K562 (cell line): ENCODE results near the gene AMOT.

Experiments used
- EP300 ChIP-seq: IDR thresholded peaks from 2 replicates; pipeline ENCODE4 v1.6.1; 2012; ENCODE audit warnings: low read length, improper control_type of control experiment
- FOXM1 ChIP-seq, 2 experiments: fragments of 450-650 bp in 1 of 2; sonication (generic) in 1 of 2; formaldehyde crosslinking in 1 of 2; IDR thresholded peaks; 2 replicates each; pipeline versions ENCODE4 v1.6.1 to v1.9.0; 2017 to 2022; ENCODE audit warnings: low read depth in 2 of 2, mild to moderate bottlenecking in 2 of 2, missing genetic modification reagents in 1 of 2, moderate library complexity in 1 of 2
- HDAC6 ChIP-seq: IDR thresholded peaks from 2 replicates; pipeline ENCODE4 v1.6.1; 2012; ENCODE audit warnings: low read depth, mild to moderate bottlenecking, control low read depth, inconsistent platforms, low read length, moderate library complexity
- KLF1 ChIP-seq: fragments of 450-650 bp; IDR thresholded peaks from 2 replicates; pipeline ENCODE4 v1.6.1; 2016; ENCODE audit warnings: missing genetic modification characterization, missing compliant biosample characterization
- PCBP1 ChIP-seq: fragments of 200-400 bp; formaldehyde crosslinking; IDR thresholded peaks from 2 replicates; pipeline ENCODE4 v1.6.1; 2018; ENCODE audit warnings: mild to moderate bottlenecking, low read depth, low read length; ENCODE audit not compliant: poor library complexity, severe bottlenecking
- TAF1 ChIP-seq: IDR thresholded peaks from 2 replicates; pipeline ENCODE4 v1.6.1; 2011; ENCODE audit warnings: mild to moderate bottlenecking, low read length, moderate library complexity; ENCODE audit not compliant: insufficient read depth, control insufficient read depth, severe bottlenecking; ENCODE audit errors: extremely low read depth
- TCF7L2 ChIP-seq: fragments of 150-350 bp; IDR thresholded peaks from 2 replicates; pipeline ENCODE4 v1.6.1; 2016; ENCODE audit warnings: low read depth, mild to moderate bottlenecking, low read length, moderate library complexity
- TRIM24 ChIP-seq, 2 experiments: fragments of 450-650 bp; IDR thresholded peaks; 2 replicates each; pipeline ENCODE4 v1.6.1; 2016
- U2AF2 ChIP-seq: fragments of 200-400 bp; formaldehyde crosslinking; optimal IDR thresholded peaks from 2 replicates; pipeline ENCODE3; 2017; ENCODE audit warnings: low read depth, mild to moderate bottlenecking, low read length
- ZNF282 ChIP-seq: sonication (generic); formaldehyde crosslinking; IDR thresholded peaks from 2 replicates; pipeline ENCODE4 v1.8.1; 2023; ENCODE audit warnings: missing genetic modification reagents
- TF ChIP-seq, protein P1 (sequence below): fragments of 450-650 bp; IDR thresholded peaks from 2 replicates; pipeline ENCODE4 v1.6.1; 2016; ENCODE audit warnings: missing biosample characterization, missing genetic modification characterization
- TF ChIP-seq, protein P2 (sequence below), 3 experiments: IDR thresholded peaks in 2 of 3; conservative IDR thresholded peaks in 1 of 3; 2 replicates each; pipeline ENCODE4 v1.5.1; 2011 to 2012; ENCODE audit warnings: low read length in 3 of 3, mild to moderate bottlenecking in 3 of 3, control low read depth in 2 of 3, improper control_type of control experiment in 1 of 3, inconsistent platforms in 1 of 3, low read depth in 1 of 3, mixed read lengths in 1 of 3, moderate library complexity in 1 of 3; ENCODE audit not compliant: insufficient read depth in 2 of 3
- TF ChIP-seq, protein P3 (sequence below): sonication (generic); formaldehyde crosslinking; IDR thresholded peaks from 2 replicates; pipeline ENCODE4 v1.8.0; 2022; ENCODE audit warnings: missing genetic modification reagents, mild to moderate bottlenecking, borderline replicate concordance
- TF ChIP-seq, protein P4 (sequence below): fragments of 450-650 bp; IDR thresholded peaks from 2 replicates; pipeline ENCODE4 v1.6.1; 2016; ENCODE audit warnings: low read depth

DNA sequence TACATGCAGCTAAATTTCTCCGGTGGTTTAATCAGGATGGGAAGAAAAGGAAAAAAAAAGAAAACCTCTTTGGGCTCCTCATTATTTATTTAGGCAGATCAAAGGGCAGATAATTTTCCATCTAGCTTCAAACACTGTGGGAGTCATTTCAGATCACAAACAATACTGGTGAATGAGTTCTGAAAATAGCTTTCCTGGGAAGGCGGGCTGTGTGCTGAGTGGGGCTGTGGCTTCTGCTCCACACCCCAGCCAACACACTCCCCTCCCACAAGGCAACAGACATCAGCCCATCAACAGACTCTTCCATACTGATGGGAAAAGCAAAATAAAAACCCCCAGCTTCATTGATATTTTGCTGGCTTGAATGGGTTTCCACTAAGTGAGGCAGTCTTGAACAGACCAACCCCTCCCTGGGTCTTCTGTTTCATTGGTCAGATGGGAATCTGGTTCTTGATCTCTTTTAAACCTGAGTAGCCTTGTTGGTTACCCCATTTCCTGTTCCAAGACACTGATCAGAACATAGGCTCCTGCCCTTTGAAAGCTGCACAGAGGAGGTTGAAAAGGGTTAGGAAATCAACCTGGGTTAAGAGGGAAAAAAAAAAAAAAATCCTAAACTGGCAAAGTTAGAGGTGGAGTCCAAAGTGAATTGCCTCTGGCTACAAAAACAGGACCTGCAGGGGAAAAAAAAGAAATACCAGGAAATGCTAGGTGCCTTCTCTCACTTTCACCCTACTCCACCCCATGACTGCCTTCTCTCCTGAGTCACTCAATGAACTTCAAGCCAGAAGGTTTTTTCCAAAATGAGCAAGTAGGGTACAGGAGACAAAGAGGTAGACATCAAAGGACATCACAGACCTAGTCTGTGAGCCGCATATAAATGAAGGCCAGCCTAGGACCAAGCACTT, 20.0 kb downstream of the AMOT start:
- no peak for TF ChIP-seq FOXM1 (IDR thresholded peaks at IDR 0.05; ENCODE audit: low read depth)
- TF ChIP-seq FOXM1 (CRISPR knock-in tag; IDR thresholded peaks at IDR 0.05; ENCODE audit: low read depth): no peak
- TF ChIP-seq, protein P1, sequence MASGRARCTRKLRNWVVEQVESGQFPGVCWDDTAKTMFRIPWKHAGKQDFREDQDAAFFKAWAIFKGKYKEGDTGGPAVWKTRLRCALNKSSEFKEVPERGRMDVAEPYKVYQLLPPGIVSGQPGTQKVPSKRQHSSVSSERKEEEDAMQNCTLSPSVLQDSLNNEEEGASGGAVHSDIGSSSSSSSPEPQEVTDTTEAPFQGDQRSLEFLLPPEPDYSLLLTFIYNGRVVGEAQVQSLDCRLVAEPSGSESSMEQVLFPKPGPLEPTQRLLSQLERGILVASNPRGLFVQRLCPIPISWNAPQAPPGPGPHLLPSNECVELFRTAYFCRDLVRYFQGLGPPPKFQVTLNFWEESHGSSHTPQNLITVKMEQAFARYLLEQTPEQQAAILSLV (tag): no peak
- no peak for TF ChIP-seq TRIM24 (IDR thresholded peaks at IDR 0.05)
- no peak for TF ChIP-seq TAF1
- no peak for TF ChIP-seq PCBP1
- TF ChIP-seq, protein P2, sequence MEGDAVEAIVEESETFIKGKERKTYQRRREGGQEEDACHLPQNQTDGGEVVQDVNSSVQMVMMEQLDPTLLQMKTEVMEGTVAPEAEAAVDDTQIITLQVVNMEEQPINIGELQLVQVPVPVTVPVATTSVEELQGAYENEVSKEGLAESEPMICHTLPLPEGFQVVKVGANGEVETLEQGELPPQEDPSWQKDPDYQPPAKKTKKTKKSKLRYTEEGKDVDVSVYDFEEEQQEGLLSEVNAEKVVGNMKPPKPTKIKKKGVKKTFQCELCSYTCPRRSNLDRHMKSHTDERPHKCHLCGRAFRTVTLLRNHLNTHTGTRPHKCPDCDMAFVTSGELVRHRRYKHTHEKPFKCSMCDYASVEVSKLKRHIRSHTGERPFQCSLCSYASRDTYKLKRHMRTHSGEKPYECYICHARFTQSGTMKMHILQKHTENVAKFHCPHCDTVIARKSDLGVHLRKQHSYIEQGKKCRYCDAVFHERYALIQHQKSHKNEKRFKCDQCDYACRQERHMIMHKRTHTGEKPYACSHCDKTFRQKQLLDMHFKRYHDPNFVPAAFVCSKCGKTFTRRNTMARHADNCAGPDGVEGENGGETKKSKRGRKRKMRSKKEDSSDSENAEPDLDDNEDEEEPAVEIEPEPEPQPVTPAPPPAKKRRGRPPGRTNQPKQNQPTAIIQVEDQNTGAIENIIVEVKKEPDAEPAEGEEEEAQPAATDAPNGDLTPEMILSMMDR (IDR thresholded peaks at IDR 0.05 in 2 of 3, conservative IDR thresholded peaks at IDR 0.05 in 1 of 3; ENCODE audit: insufficient read depth in 2 of 3, low read depth in 1 of 3, low read length in 3 of 3): no peak
- TF ChIP-seq HDAC6: no peak
- no peak for TF ChIP-seq TCF7L2
- TF ChIP-seq, protein P3, sequence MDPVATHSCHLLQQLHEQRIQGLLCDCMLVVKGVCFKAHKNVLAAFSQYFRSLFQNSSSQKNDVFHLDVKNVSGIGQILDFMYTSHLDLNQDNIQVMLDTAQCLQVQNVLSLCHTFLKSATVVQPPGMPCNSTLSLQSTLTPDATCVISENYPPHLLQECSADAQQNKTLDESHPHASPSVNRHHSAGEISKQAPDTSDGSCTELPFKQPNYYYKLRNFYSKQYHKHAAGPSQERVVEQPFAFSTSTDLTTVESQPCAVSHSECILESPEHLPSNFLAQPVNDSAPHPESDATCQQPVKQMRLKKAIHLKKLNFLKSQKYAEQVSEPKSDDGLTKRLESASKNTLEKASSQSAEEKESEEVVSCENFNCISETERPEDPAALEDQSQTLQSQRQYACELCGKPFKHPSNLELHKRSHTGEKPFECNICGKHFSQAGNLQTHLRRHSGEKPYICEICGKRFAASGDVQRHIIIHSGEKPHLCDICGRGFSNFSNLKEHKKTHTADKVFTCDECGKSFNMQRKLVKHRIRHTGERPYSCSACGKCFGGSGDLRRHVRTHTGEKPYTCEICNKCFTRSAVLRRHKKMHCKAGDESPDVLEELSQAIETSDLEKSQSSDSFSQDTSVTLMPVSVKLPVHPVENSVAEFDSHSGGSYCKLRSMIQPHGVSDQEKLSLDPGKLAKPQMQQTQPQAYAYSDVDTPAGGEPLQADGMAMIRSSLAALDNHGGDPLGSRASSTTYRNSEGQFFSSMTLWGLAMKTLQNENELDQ (CRISPR knock-in tag): no peak
- no peak for TF ChIP-seq ZNF282 (CRISPR knock-in tag)
- no peak for TF ChIP-seq EP300
- TF ChIP-seq, protein P4, sequence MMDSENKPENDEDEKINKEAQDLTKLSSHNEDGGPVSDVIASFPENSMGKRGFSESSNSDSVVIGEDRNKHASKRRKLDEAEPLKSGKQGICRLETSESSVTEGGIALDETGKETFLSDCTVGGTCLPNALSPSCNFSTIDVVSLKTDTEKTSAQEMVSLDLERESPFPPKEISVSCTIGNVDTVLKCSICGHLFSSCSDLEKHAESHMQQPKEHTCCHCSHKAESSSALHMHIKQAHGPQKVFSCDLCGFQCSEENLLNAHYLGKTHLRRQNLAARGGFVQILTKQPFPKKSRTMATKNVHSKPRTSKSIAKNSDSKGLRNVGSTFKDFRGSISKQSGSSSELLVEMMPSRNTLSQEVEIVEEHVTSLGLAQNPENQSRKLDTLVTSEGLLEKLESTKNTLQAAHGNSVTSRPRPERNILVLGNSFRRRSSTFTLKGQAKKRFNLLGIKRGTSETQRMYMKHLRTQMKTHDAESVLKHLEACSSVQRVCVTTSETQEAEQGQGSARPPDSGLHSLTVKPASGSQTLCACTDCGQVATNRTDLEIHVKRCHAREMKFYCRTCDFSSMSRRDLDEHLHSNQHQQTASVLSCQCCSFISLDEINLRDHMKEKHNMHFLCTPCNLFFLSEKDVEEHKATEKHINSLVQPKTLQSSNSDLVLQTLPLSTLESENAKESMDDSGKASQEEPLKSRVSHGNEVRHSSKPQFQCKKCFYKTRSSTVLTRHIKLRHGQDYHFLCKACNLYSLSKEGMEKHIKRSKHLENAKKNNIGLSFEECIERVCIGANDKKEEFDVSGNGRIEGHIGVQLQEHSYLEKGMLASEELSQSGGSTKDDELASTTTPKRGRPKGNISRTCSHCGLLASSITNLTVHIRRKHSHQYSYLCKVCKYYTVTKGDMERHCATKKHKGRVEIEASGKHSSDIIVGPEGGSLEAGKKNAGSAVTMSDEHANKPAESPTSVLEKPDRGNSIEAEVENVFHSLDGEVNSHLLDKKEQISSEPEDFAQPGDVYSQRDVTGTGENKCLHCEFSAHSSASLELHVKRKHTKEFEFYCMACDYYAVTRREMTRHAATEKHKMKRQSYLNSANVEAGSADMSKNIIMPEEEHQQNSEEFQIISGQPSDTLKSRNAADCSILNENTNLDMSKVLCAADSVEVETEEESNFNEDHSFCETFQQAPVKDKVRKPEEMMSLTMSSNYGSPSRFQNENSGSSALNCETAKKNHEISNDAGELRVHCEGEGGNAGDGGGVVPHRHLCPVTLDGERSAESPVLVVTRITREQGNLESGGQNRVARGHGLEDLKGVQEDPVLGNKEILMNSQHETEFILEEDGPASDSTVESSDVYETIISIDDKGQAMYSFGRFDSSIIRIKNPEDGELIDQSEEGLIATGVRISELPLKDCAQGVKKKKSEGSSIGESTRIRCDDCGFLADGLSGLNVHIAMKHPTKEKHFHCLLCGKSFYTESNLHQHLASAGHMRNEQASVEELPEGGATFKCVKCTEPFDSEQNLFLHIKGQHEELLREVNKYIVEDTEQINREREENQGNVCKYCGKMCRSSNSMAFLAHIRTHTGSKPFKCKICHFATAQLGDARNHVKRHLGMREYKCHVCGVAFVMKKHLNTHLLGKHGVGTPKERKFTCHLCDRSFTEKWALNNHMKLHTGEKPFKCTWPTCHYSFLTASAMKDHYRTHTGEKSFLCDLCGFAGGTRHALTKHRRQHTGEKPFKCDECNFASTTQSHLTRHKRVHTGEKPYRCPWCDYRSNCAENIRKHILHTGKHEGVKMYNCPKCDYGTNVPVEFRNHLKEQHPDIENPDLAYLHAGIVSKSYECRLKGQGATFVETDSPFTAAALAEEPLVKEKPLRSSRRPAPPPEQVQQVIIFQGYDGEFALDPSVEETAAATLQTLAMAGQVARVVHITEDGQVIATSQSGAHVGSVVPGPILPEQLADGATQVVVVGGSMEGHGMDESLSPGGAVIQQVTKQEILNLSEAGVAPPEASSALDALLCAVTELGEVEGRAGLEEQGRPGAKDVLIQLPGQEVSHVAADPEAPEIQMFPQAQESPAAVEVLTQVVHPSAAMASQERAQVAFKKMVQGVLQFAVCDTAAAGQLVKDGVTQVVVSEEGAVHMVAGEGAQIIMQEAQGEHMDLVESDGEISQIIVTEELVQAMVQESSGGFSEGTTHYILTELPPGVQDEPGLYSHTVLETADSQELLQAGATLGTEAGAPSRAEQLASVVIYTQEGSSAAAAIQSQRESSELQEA: no peak
- no peak for TF ChIP-seq U2AF2
- TF ChIP-seq KLF1 (tag): no peak
